Measurements from ENCODE around the gene ST6GAL2. TPM values are rescaled to one million over a fixed set of nuclear protein-coding genes. Genes with fewer than 3 reads are reported as not detected.

Gene ST6GAL2
- total RNA-seq, 2 donors from 2014 or later = 7.8 to 17.9 TPM

DNA sequence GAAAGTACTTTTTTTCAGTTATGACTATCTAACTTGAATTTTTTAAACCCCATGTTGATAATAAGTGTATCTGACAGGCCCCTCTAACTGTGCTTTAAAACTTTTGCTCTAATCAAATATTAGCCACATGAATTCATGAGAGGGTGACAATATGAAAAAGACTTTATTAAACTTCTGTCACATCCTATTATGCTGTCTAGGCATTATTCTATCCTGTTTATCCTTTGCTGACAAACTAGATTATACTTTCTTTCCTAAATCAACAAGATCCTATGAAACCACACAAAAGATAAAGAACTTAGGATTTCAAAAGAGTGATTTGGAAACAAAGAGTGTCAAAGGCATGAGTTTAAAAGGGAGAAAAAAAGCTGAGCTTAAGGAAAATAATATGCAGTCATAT is 57.8 kb downstream of the ST6GAL2 start:
- no peaks in the 10 kb centered on the region for H3K36me3 ChIP-seq (ENCODE audit: control insufficient read depth, insufficient read depth, low read length)
- no peak overlapping the region for H3K9ac ChIP-seq (ENCODE audit: extremely low read depth, low read length, poor library complexity, severe bottlenecking)
- H3K27me3 ChIP-seq (ENCODE audit: control insufficient read depth, insufficient read depth, low read length, poor library complexity, severe bottlenecking) = no peaks in the 10 kb centered on the region
- H3K27ac ChIP-seq (ENCODE audit: low read depth, low read length) = no peak overlapping the region
- no peak overlapping the region for H3K4me3 ChIP-seq (ENCODE audit: low read length)
- H3K4me1 ChIP-seq (ENCODE audit: control insufficient read depth, insufficient read depth, low read length) = peaks cover 14% of the 10 kb centered on the region
- Mint-ChIP-seq H3K4me1 (peaks cover 25% of the 10 kb centered on the region), H3K27me3 (ENCODE audit: insufficient read depth) (no peaks in the 10 kb centered on the region), H3K9me3 (no peaks in the 10 kb centered on the region), H3K4me3 (no peak overlapping the region), H3K36me3 (ENCODE audit: low read depth) (peaks cover 23% of the 10 kb centered on the region), H3K27ac (no peak overlapping the region)
- no peak for DNase-seq
- peaks cover 6% of the 10 kb centered on the region for H3K9me3 ChIP-seq (ENCODE audit: control insufficient read depth, low read length)
- TF ChIP-seq, protein P1, sequence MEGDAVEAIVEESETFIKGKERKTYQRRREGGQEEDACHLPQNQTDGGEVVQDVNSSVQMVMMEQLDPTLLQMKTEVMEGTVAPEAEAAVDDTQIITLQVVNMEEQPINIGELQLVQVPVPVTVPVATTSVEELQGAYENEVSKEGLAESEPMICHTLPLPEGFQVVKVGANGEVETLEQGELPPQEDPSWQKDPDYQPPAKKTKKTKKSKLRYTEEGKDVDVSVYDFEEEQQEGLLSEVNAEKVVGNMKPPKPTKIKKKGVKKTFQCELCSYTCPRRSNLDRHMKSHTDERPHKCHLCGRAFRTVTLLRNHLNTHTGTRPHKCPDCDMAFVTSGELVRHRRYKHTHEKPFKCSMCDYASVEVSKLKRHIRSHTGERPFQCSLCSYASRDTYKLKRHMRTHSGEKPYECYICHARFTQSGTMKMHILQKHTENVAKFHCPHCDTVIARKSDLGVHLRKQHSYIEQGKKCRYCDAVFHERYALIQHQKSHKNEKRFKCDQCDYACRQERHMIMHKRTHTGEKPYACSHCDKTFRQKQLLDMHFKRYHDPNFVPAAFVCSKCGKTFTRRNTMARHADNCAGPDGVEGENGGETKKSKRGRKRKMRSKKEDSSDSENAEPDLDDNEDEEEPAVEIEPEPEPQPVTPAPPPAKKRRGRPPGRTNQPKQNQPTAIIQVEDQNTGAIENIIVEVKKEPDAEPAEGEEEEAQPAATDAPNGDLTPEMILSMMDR (conservative IDR thresholded peaks at IDR 0.05) = no peak

DNA sequence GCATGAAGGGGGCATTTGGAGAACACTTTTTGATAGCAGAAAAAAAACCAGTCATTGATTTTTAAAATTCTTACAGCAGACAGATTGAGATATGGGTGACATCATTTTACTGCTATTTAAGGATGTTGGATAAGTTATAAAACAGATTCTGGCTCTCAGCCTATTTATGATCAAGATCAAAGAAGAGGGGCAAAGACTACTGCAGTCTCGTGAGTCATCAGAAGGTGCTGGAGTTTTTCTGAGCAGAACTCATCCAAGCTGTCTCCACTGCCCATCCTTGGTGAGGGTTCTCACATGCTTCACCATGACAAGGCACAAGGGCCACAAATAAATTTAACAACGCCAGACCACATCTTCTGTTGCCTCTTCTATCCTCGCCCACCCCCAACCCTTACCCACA is 58.8 kb downstream of the ST6GAL2 start:
- Mint-ChIP-seq H3K9me3 (no peaks in the 10 kb centered on the region), H3K4me1 (peaks cover 20% of the 10 kb centered on the region), H3K27ac (no peak overlapping the region), H3K4me3 (no peak overlapping the region), H3K27me3 (ENCODE audit: insufficient read depth) (no peaks in the 10 kb centered on the region), H3K36me3 (ENCODE audit: low read depth) (peaks cover 23% of the 10 kb centered on the region)
- no peak overlapping the region for H3K27ac ChIP-seq (ENCODE audit: low read depth, low read length)
- H3K9me3 ChIP-seq (ENCODE audit: control insufficient read depth, low read length) = peaks cover 6% of the 10 kb centered on the region
- H3K4me1 ChIP-seq (ENCODE audit: control insufficient read depth, insufficient read depth, low read length) = peaks cover 14% of the 10 kb centered on the region
- TF ChIP-seq, protein P1 (conservative IDR thresholded peaks at IDR 0.05) = no peak
- H3K9ac ChIP-seq (ENCODE audit: extremely low read depth, low read length, poor library complexity, severe bottlenecking) = no peak overlapping the region
- H3K36me3 ChIP-seq (ENCODE audit: control insufficient read depth, insufficient read depth, low read length) = no peaks in the 10 kb centered on the region
- no peak for DNase-seq
- 89 to 95% methylated on average over 2 to 3 of the region's 3 CpGs for WGBS, 2 experiments (ENCODE audit: insufficient coverage in 1 of 2, insufficient read length in 1 of 2)
- H3K27me3 ChIP-seq (ENCODE audit: control insufficient read depth, insufficient read depth, low read length, poor library complexity, severe bottlenecking) = no peaks in the 10 kb centered on the region
- H3K4me3 ChIP-seq (ENCODE audit: low read length) = no peak overlapping the region

DNA sequence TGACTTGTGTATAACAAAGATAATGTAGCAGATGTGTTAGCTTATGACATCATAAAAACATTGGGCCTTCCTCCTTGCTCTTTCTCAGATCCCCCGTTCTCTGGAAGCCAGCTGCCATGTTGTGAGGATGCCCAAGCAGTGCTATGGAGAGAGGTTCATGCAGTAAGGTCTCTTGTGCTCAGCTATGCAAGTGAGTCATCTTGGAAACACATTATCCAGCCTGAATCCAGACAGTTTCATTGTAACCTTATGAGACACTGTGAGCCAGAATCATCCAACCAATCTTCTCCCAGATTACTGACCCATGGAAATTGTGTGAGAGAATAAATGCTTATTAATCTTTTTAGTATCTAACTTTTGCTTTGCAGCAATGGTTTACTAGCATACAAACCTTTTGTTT is 60.8 kb downstream of the ST6GAL2 start:
- Mint-ChIP-seq H3K27ac (no peak overlapping the region), H3K4me3 (no peak overlapping the region), H3K9me3 (no peaks in the 10 kb centered on the region), H3K4me1 (peaks cover 20% of the 10 kb centered on the region), H3K27me3 (ENCODE audit: insufficient read depth) (no peaks in the 10 kb centered on the region), H3K36me3 (ENCODE audit: low read depth) (peaks cover 20% of the 10 kb centered on the region)
- Histone ChIP-seq H3K4me1 (ENCODE audit: control insufficient read depth, insufficient read depth, low read length) (peaks cover 14% of the 10 kb centered on the region), H3K27ac (ENCODE audit: low read depth, low read length) (no peak overlapping the region), H3K4me3 (ENCODE audit: low read length) (no peak overlapping the region), H3K9ac (ENCODE audit: extremely low read depth, low read length, poor library complexity, severe bottlenecking) (no peak overlapping the region), H3K9me3 (ENCODE audit: control insufficient read depth, low read length) (peaks cover 6% of the 10 kb centered on the region), H3K27me3 (ENCODE audit: control insufficient read depth, insufficient read depth, low read length, poor library complexity, severe bottlenecking) (no peaks in the 10 kb centered on the region), H3K36me3 (ENCODE audit: control insufficient read depth, insufficient read depth, low read length) (no peaks in the 10 kb centered on the region)
- 87% methylated on average over 1 of the region's 1 CpG; no CpG with 5 or more reads in 1 of the 2 experiments for WGBS, 2 experiments (ENCODE audit: insufficient coverage in 1 of 2, insufficient read length in 1 of 2)
- TF ChIP-seq, protein P1 (conservative IDR thresholded peaks at IDR 0.05) = no peak
- DNase-seq = no peak
